ENCODE data around the gene CABLES1. TPM values are rescaled to one million over a fixed set of nuclear protein-coding genes. Genes with fewer than 3 reads are reported as not detected.
"Not testable (repeated sequence)": the region's sequence is repeated elsewhere in the genome, so short reads cannot be mapped to it uniquely, and the experiment has no call there.

CABLES1 gene
- total RNA-seq: 4.2 and 4.8 TPM in 2 replicates
- long read RNA-seq, partial matches to known transcripts: 1 of 1 reads
- long read RNA-seq, other reads (novel, unspliced or antisense): 0 of 1 reads

GRCh38 chr18:23134780-23135549, at the start of gene CABLES1:
Gene CABLES1, plus strand, starts transcription at chr18:23135485. Its CDS starts 278 bp downstream, at chr18:23135763.
- Mint-ChIP-seq H3K27ac (peak within 1 kb of the TSS; percentile 88), H3K4me1 (ENCODE audit: low read depth) (peaks cover 23% of the 10 kb centered on the region), H3K36me3 (ENCODE audit: insufficient read depth) (no peaks in the 10 kb centered on the region), H3K9me3 (ENCODE audit: low read depth) (no peaks in the 10 kb centered on the region), H3K27me3 (peaks cover 32% of the 10 kb centered on the region), H3K4me3 (ENCODE audit: low read depth) (peak within 1 kb of the TSS; percentile 76)
- no peak for TF ChIP-seq CTCF (IDR thresholded peaks at IDR 0.05; ENCODE audit: unreplicated experiment)
- peak; percentile 56 for DNase-seq (ENCODE audit: low spot score, unreplicated experiment)

DNA sequence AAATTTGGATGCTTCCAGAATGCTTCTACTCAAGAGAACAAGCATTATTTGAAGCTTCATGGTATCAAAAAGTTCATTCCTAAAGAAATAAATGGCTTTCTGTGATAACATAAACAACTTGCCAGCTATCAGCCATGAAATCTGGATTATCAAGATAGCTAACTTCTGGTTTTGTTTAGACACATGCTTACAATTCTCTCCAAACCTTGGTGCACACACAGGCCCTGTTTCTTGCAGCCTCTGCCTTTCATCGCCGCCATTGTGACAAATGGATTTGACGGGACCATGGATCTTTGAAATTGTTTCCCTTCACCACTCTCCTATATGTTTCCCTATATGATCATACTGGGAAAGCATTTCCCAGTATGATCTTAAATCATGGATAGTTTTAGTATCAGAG, 47.9 kb upstream of the CABLES1 start:
- H3K4me1 Mint-ChIP-seq (ENCODE audit: low read depth): no peaks in the 10 kb centered on the region
- H3K36me3 Mint-ChIP-seq (ENCODE audit: insufficient read depth): no peaks in the 10 kb centered on the region
- H3K9me3 Mint-ChIP-seq (ENCODE audit: low read depth): no peaks in the 10 kb centered on the region
- no peak overlapping the region for H3K4me3 Mint-ChIP-seq (ENCODE audit: low read depth)
- no peaks in the 10 kb centered on the region for H3K27me3 Mint-ChIP-seq
- no peak overlapping the region for H3K27ac Mint-ChIP-seq
- no peak for TF ChIP-seq CTCF (IDR thresholded peaks at IDR 0.05; ENCODE audit: unreplicated experiment)
- DNase-seq (ENCODE audit: low spot score, unreplicated experiment): no peak

DNA sequence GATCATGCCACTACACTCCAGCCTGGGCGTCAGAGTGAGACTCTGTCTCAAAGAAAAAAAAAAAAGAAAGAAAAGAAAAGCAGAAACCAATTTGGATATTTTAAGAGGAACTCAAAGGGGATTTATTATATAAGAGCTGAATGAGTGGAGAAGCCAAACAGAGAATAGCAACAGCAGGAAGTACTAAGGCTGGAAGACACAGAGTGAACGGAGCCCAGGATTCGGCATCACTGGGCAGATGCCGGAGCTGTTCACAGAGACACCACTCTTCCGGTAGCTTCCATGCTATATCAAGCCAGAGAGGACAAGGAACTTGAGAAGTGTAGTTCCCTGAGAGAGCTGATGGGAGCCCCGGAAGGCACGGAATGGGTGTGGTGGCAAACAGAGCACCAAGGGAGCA, 47.0 kb upstream of the CABLES1 start:
- Mint-ChIP-seq H3K27me3 (no peaks in the 10 kb centered on the region), H3K27ac (no peak overlapping the region), H3K36me3 (ENCODE audit: insufficient read depth) (no peaks in the 10 kb centered on the region), H3K4me3 (ENCODE audit: low read depth) (no peak overlapping the region), H3K9me3 (ENCODE audit: low read depth) (no peaks in the 10 kb centered on the region), H3K4me1 (ENCODE audit: low read depth) (no peaks in the 10 kb centered on the region)
- no peak for TF ChIP-seq CTCF (IDR thresholded peaks at IDR 0.05; ENCODE audit: unreplicated experiment)
- no peak for DNase-seq (ENCODE audit: low spot score, unreplicated experiment)

DNA sequence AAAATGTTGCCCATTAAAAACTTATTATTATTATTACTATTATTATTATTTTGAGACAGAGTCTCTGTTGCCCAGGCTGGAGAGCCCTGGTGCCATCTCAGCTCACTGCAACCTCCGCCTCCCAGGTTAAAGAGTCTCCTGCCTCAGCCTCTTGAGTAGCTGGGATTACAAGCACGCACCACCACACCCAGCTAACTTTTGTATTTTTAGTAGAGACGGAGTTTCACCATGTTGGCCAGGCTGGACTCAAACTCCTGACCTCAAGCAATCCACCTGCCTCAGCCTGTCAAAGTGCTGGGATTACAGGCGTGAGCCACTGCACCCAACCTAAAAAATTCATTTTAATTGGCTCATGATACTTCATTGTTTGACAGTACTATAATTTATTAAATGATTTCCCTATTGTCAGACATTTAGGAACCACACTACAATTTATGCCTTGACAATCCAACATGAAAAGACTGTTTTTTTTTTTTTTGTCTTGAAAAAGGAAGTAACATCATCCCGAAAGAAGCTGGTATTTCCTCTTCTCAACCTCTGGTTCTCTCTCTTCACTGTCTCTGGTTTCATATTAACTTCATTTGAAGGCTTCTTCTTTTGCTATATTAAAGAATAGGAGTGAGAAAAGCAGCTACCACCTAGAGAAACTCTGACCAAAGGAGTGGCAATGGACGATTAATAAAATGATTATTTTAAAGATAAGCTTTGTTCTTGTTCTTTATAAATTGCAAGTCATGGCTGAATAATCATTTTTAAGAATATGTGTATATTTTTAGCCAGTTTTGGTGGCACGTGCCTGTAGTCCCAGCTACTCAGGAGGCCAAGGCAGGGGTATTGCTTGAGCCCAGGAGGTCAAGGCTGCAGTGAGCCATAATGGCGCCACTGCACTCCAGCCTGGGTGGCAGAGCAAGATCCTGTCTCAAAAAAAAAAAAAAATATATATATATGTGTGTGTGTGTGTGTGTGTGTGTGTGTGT, 44.0 kb upstream of the CABLES1 start:
- not testable (repeated sequence) for DNase-seq (ENCODE audit: low spot score, unreplicated experiment); H3K36me3 Mint-ChIP-seq (ENCODE audit: insufficient read depth); H3K4me3 Mint-ChIP-seq (ENCODE audit: low read depth); H3K4me1 Mint-ChIP-seq (ENCODE audit: low read depth); H3K27ac Mint-ChIP-seq; H3K9me3 Mint-ChIP-seq (ENCODE audit: low read depth)
- H3K27me3 Mint-ChIP-seq: peaks cover 24% of the 10 kb centered on the region

DNA sequence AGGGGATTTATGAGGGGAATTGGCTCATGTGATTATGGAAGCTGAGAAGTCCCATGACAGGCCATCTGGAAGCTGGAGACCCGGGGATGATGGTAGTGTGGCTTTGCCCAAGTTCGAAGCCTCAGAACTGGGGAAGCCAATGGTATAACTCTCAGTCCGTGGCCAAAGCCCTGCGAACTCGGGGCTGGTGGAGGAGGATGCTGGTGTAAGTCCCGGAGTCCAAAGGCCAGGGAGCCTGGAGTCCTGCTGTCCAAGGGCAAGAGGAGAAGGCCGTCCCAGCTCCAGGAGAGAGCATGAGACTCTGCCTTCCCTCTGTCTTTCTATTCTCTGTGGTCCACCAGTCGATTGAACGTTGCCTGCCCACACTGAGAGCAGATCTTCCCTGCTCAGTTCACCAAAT, 43.2 kb upstream of the CABLES1 start:
- Mint-ChIP-seq H3K27ac (no peak overlapping the region), H3K36me3 (ENCODE audit: insufficient read depth) (no peaks in the 10 kb centered on the region), H3K27me3 (peaks cover 24% of the 10 kb centered on the region), H3K4me1 (ENCODE audit: low read depth) (peaks cover 3% of the 10 kb centered on the region), H3K4me3 (ENCODE audit: low read depth) (no peak overlapping the region), H3K9me3 (ENCODE audit: low read depth) (no peaks in the 10 kb centered on the region)
- no peak for TF ChIP-seq CTCF (IDR thresholded peaks at IDR 0.05; ENCODE audit: unreplicated experiment)
- no peak for DNase-seq (ENCODE audit: low spot score, unreplicated experiment)

DNA sequence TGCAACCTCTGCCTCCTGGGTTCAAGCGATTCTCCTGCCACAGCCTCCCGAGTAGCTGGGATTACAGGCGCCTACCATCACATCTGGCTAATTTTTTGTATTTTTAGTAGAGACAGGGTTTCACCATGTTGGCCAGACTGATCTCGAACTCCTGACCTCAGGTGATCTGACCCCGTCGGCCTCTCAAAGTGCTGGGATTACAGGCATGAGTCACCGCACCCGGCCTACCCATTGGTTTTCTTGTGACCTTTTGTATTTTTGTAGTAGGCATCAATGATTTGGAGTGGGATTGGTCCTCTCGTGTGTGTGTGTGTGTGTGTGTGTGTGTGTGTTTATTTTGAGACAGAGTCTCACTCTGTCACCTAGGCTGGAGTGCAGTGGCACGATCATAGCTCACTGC, 42.2 kb upstream of the CABLES1 start:
- not testable (repeated sequence) for H3K4me3 Mint-ChIP-seq (ENCODE audit: low read depth); DNase-seq (ENCODE audit: low spot score, unreplicated experiment); H3K9me3 Mint-ChIP-seq (ENCODE audit: low read depth); H3K36me3 Mint-ChIP-seq (ENCODE audit: insufficient read depth); H3K4me1 Mint-ChIP-seq (ENCODE audit: low read depth); H3K27ac Mint-ChIP-seq
- peaks cover 24% of the 10 kb centered on the region for H3K27me3 Mint-ChIP-seq
